IPS-15b (cell line): ENCODE measurements around the gene TCF7L2.

Experiments used
- H3K27me3 ChIP-seq: one replicate; pipeline ENCODE4 v1.6.1; 2013; ENCODE audit warnings: low read length; ENCODE audit not compliant: control insufficient read depth, insufficient read depth
- H3K36me3 ChIP-seq: one replicate; pipeline ENCODE4 v1.6.1; 2013; ENCODE audit warnings: low read length; ENCODE audit not compliant: control insufficient read depth, insufficient read depth
- H3K4me1 ChIP-seq: one replicate; pipeline ENCODE4 v1.6.1; 2013; ENCODE audit warnings: mild to moderate bottlenecking, low read length; ENCODE audit not compliant: control insufficient read depth, insufficient read depth
- H3K4me3 ChIP-seq: one replicate; pipeline ENCODE4 v1.5.1; 2013; ENCODE audit warnings: low read depth, low read length
- H3K9ac ChIP-seq: one replicate; pipeline ENCODE4 v1.6.1; 2013; ENCODE audit warnings: low read depth, mild to moderate bottlenecking, low read length
- H3K9me3 ChIP-seq: one replicate; pipeline ENCODE4 v1.6.1; 2013; ENCODE audit warnings: mild to moderate bottlenecking, low read length; ENCODE audit not compliant: control insufficient read depth, insufficient read depth

TCF7L2 gene

GRCh38 chr10:113129117-113129516, 179.1 kb downstream of the TCF7L2 start:
- Histone ChIP-seq H3K9me3 (no peaks in the 10 kb centered on the region), H3K36me3 (no peaks in the 10 kb centered on the region), H3K9ac (no peak overlapping the region), H3K4me3 (no peak overlapping the region), H3K27me3 (no peaks in the 10 kb centered on the region), H3K4me1 (peaks cover 56% of the 10 kb centered on the region)

- Histone ChIP-seq H3K4me1 (peaks cover 63% of the 10 kb centered on the region), H3K9me3 (no peaks in the 10 kb centered on the region), H3K27me3 (no peaks in the 10 kb centered on the region), H3K9ac (no peak overlapping the region), H3K36me3 (no peaks in the 10 kb centered on the region), H3K4me3 (no peak overlapping the region)
Observed at GRCh38 chr10:113130014-113130641, 180.1 kb downstream of the TCF7L2 start.

- Histone ChIP-seq H3K4me1 (peaks cover 71% of the 10 kb centered on the region), H3K9me3 (no peaks in the 10 kb centered on the region), H3K9ac (no peak overlapping the region), H3K27me3 (no peaks in the 10 kb centered on the region), H3K4me3 (no peak overlapping the region), H3K36me3 (no peaks in the 10 kb centered on the region)
Observed at GRCh38 chr10:113131613-113132261, 181.7 kb downstream of the TCF7L2 start.

- no peaks in the 10 kb centered on the region for H3K36me3 ChIP-seq
- H3K9ac ChIP-seq = no peak overlapping the region
- H3K4me3 ChIP-seq = no peak overlapping the region
- no peaks in the 10 kb centered on the region for H3K9me3 ChIP-seq
- H3K4me1 ChIP-seq = peaks cover 73% of the 10 kb centered on the region
- H3K27me3 ChIP-seq = no peaks in the 10 kb centered on the region
Observed at GRCh38 chr10:113132591-113133121, 182.6 kb downstream of the TCF7L2 start.

GRCh38 chr10:113133497-113134115, 183.6 kb downstream of the TCF7L2 start:
- H3K9ac ChIP-seq = no peak overlapping the region
- H3K4me1 ChIP-seq = peaks cover 67% of the 10 kb centered on the region
- no peak overlapping the region for H3K4me3 ChIP-seq
- H3K9me3 ChIP-seq = no peaks in the 10 kb centered on the region
- H3K27me3 ChIP-seq = no peaks in the 10 kb centered on the region
- no peaks in the 10 kb centered on the region for H3K36me3 ChIP-seq

GRCh38 chr10:113135025-113135424, 185.0 kb downstream of the TCF7L2 start:
- Histone ChIP-seq H3K9ac (no peak overlapping the region), H3K9me3 (no peaks in the 10 kb centered on the region), H3K36me3 (no peaks in the 10 kb centered on the region), H3K4me3 (no peak overlapping the region), H3K4me1 (peaks cover 69% of the 10 kb centered on the region), H3K27me3 (no peaks in the 10 kb centered on the region)

- H3K4me1 ChIP-seq = peaks cover 49% of the 10 kb centered on the region
Observed at GRCh38 chr10:113137941-113138685, 188.1 kb downstream of the TCF7L2 start.

GRCh38 chr10:113138937-113139585, 189.0 kb downstream of the TCF7L2 start:
- Histone ChIP-seq H3K9ac (peak overlapping the region; percentile 50), H3K36me3 (peaks cover 5% of the 10 kb centered on the region), H3K9me3 (no peaks in the 10 kb centered on the region), H3K27me3 (no peaks in the 10 kb centered on the region), H3K4me1 (peaks cover 42% of the 10 kb centered on the region), H3K4me3 (no peak overlapping the region)

More at GRCh38 chr10:113137941-113138685, 188.1 kb downstream of the TCF7L2 start:
- Histone ChIP-seq H3K9ac (no peak overlapping the region), H3K9me3 (no peaks in the 10 kb centered on the region), H3K4me3 (no peak overlapping the region), H3K36me3 (peaks cover 4% of the 10 kb centered on the region), H3K27me3 (no peaks in the 10 kb centered on the region)

- Histone ChIP-seq H3K9ac (no peak overlapping the region), H3K36me3 (peaks cover 11% of the 10 kb centered on the region), H3K4me1 (peaks cover 36% of the 10 kb centered on the region), H3K9me3 (no peaks in the 10 kb centered on the region), H3K27me3 (no peaks in the 10 kb centered on the region), H3K4me3 (no peak overlapping the region)
Observed at GRCh38 chr10:113139699-113140098, 189.7 kb downstream of the TCF7L2 start.

GRCh38 chr10:113140143-113141011, 190.3 kb downstream of the TCF7L2 start:
- peaks cover 12% of the 10 kb centered on the region for H3K36me3 ChIP-seq
- peaks cover 33% of the 10 kb centered on the region for H3K4me1 ChIP-seq
- no peaks in the 10 kb centered on the region for H3K27me3 ChIP-seq
- H3K9me3 ChIP-seq = no peaks in the 10 kb centered on the region
- no peak overlapping the region for H3K9ac ChIP-seq
- H3K4me3 ChIP-seq = no peak overlapping the region
